SU-DHL-6 (cell line): ENCODE data around the gene SLC47A1.
"Not testable (repeated sequence)": the region's sequence is repeated elsewhere in the genome, so short reads cannot be mapped to it uniquely, and the experiment has no call there.

ENCODE experiments used
- H2AFZ ChIP-seq: fragments of 200-600 bp; sonication (generic); 2 replicates; pipeline ENCODE4 v1.6.1; 2014; ENCODE audit warnings: low read depth, mild to moderate bottlenecking, moderate library complexity, mixed read lengths, antibody characterized with exemption, low read length; ENCODE audit not compliant: severe bottlenecking
- H3F3A ChIP-seq: fragments of 200-600 bp; shearing (Covaris generic); 2 replicates; pipeline ENCODE4 v1.6.0; 2016; ENCODE audit warnings: antibody characterized with exemption, mild to moderate bottlenecking; ENCODE audit not compliant: insufficient read depth
- H3K27ac ChIP-seq: fragments of 200-600 bp; sonication (generic); 2 replicates; pipeline ENCODE4 v1.5.1; 2016; ENCODE audit warnings: low read depth, mild to moderate bottlenecking, low read length, moderate library complexity, mixed read lengths
- H3K27me3 ChIP-seq: fragments of 200-600 bp; sonication (generic), shearing (Covaris generic); 2 replicates; pipeline ENCODE4 v1.6.0; 2014; ENCODE audit warnings: mild to moderate bottlenecking, low read length
- H3K36me3 ChIP-seq: fragments of 200-600 bp; sonication (generic); 2 replicates; pipeline ENCODE4 v1.6.1; 2014; ENCODE audit warnings: mild to moderate bottlenecking, low read length, mixed read lengths
- H3K4me2 ChIP-seq: fragments of 300-600, 200-600 bp; shearing (Covaris generic), sonication (generic); 2 replicates; pipeline ENCODE4 v1.6.0; 2014; ENCODE audit warnings: low read length, low read depth, mild to moderate bottlenecking; ENCODE audit not compliant: poor library complexity, severe bottlenecking
- H3K4me3 ChIP-seq: fragments of 200-600 bp; sonication (generic); 2 replicates; pipeline ENCODE4 v1.5.1; 2014; ENCODE audit warnings: antibody characterized with exemption, low read length, mild to moderate bottlenecking, mixed read lengths; ENCODE audit not compliant: insufficient read depth, poor library complexity, severe bottlenecking
- H3K79me2 ChIP-seq: fragments of 200-600 bp; sonication (generic); 2 replicates; pipeline ENCODE4 v1.6.1; 2014; ENCODE audit warnings: mild to moderate bottlenecking, low read length, moderate library complexity; ENCODE audit not compliant: insufficient read depth
- H3K9ac ChIP-seq: fragments of 200-600 bp; sonication (generic); 2 replicates; pipeline ENCODE4 v1.7.0; 2014; ENCODE audit warnings: mild to moderate bottlenecking, low read length
- H3K9me2 ChIP-seq: fragments of 200-600 bp; sonication (generic); replicated peaks from 2 replicates; pipeline ENCODE4 v1.6.1; 2014; ENCODE audit warnings: low read length; ENCODE audit not compliant: insufficient read depth
- H3K9me3 ChIP-seq: fragments of 200-600 bp; sonication (generic); 2 replicates; pipeline ENCODE4 v1.6.1; 2014; ENCODE audit warnings: low read length, mixed read lengths; ENCODE audit not compliant: insufficient read depth
- H4K20me1 ChIP-seq: fragments of 200-600 bp; sonication (generic); 2 replicates; pipeline ENCODE4 v1.6.1; 2014; ENCODE audit warnings: low read depth, mild to moderate bottlenecking, antibody characterized with exemption, low read length, moderate library complexity, mixed read lengths
- CTCF ChIP-seq: fragments of 200-600 bp; sonication (generic); IDR thresholded peaks from one replicate; pipeline ENCODE4 v1.5.1; 2017; ENCODE audit warnings: antibody characterized with exemption, mild to moderate bottlenecking, low read length, moderate library complexity; ENCODE audit not compliant: insufficient read depth, poor library complexity, severe bottlenecking
- EZH2phosphoT487 ChIP-seq: fragments of 200-600 bp; sonication (generic), shearing (Covaris generic); conservative IDR thresholded peaks from 2 replicates; pipeline ENCODE4 v1.6.1; 2018; ENCODE audit warnings: mild to moderate bottlenecking, antibody characterized with exemption, low read length, moderate library complexity, mixed read lengths

Gene SLC47A1

GRCh38 chr17:19510903-19511302, 22.8 kb upstream of the SLC47A1 start:
- no peaks in the 10 kb centered on the region for H3K79me2 ChIP-seq
- no peaks in the 10 kb centered on the region for H3K9me2 ChIP-seq
- H3K9ac ChIP-seq, result no peak overlapping the region
- H3K4me2 ChIP-seq, result no peak overlapping the region
- TF ChIP-seq EZH2phosphoT487 (no peak), CTCF (no peak)
- H3F3A ChIP-seq, result peaks cover 7% of the 10 kb centered on the region; the same call in 1 of the 2 replicates
- no peak overlapping the region for H3K27ac ChIP-seq
- no peaks in the 10 kb centered on the region; the same call in 1 of the 2 replicates for H3K27me3 ChIP-seq
- no peak overlapping the region for H2AFZ ChIP-seq
- H3K9me3 ChIP-seq, result no peaks in the 10 kb centered on the region
- no peaks in the 10 kb centered on the region for H4K20me1 ChIP-seq
- H3K36me3 ChIP-seq, result no peaks in the 10 kb centered on the region
- no peak overlapping the region for H3K4me3 ChIP-seq

GRCh38 chr17:19513897-19514488, 19.7 kb upstream of the SLC47A1 start:
- Histone ChIP-seq H3K9me2 (no peaks in the 10 kb centered on the region), H2AFZ (no peak overlapping the region), H3K27ac (no peak overlapping the region), H3K4me3 (no peak overlapping the region), H3K27me3 (no peaks in the 10 kb centered on the region; the same call in 1 of the 2 replicates), H3K9me3 (no peaks in the 10 kb centered on the region), H3K79me2 (no peaks in the 10 kb centered on the region), H3K9ac (no peak overlapping the region), H3K4me2 (peak overlapping the region; percentile 29), H3F3A (peaks cover 2% of the 10 kb centered on the region; the same call in 1 of the 2 replicates), H4K20me1 (no peaks in the 10 kb centered on the region), H3K36me3 (no peaks in the 10 kb centered on the region)
- TF ChIP-seq CTCF (peak; percentile 80), EZH2phosphoT487 (no peak)

- Histone ChIP-seq H3K9me2 (no peaks in the 10 kb centered on the region), H3K4me3 (no peak overlapping the region), H3K9me3 (no peaks in the 10 kb centered on the region), H3K79me2 (no peaks in the 10 kb centered on the region), H3K4me2 (no peak overlapping the region), H3K9ac (no peak overlapping the region), H3K27ac (no peak overlapping the region), H3K27me3 (no peaks in the 10 kb centered on the region; the same call in 1 of the 2 replicates), H2AFZ (no peak overlapping the region), H3K36me3 (no peaks in the 10 kb centered on the region), H4K20me1 (no peaks in the 10 kb centered on the region), H3F3A (no peaks in the 10 kb centered on the region; the same call in 1 of the 2 replicates)
- TF ChIP-seq EZH2phosphoT487 (no peak), CTCF (no peak)
These were observed 16.0 kb upstream of the SLC47A1 start for GRCh38 chr17:19517699-19518098.

GRCh38 chr17:19519388-19520291, 14.0 kb upstream of the SLC47A1 start:
- H2AFZ ChIP-seq, H4K20me1 ChIP-seq, H3K79me2 ChIP-seq, H3F3A ChIP-seq, H3K4me2 ChIP-seq, H3K9ac ChIP-seq, H3K27me3 ChIP-seq, H3K27ac ChIP-seq, H3K36me3 ChIP-seq, H3K9me3 ChIP-seq, H3K4me3 ChIP-seq, H3K9me2 ChIP-seq: not testable (repeated sequence)
